DND-41 (cell line): ENCODE results near the gene NCR2.

Source experiments
- ATAC-seq: fragments of 200-7000 bp; cut with Tn5 transposase; 3 replicates; pipeline ENCODE4 v1.9.1; 2021; ENCODE audit warnings: low read depth; ENCODE audit not compliant: insufficient read depth
- DNase-seq: peaks from one replicate; pipeline ENCODE4 v3.0.0-alpha.2; 2020
- H2AFZ ChIP-seq: 2 replicates; pipeline ENCODE4 v1.6.0; 2012; ENCODE audit warnings: low read depth, low read length
- H3K27ac ChIP-seq: 2 replicates; pipeline ENCODE4 v1.5.1; 2012; ENCODE audit warnings: low read length, inconsistent platforms
- H3K27me3 ChIP-seq: fragments of 200-600 bp; sonication (generic); 2 replicates; pipeline ENCODE4 v1.6.0; 2012; ENCODE audit warnings: low read length, mild to moderate bottlenecking, inconsistent platforms; ENCODE audit not compliant: insufficient read depth, poor library complexity
- H3K36me3 ChIP-seq: 2 replicates; pipeline ENCODE4 v1.5.1; 2012; ENCODE audit warnings: low read length, inconsistent platforms; ENCODE audit not compliant: insufficient read depth
- H3K4me1 ChIP-seq: 2 replicates; pipeline ENCODE4 v1.5.1; 2012; ENCODE audit warnings: mild to moderate bottlenecking, low read length; ENCODE audit not compliant: insufficient read depth
- H3K4me2 ChIP-seq: 2 replicates; pipeline ENCODE4 v1.6.0; 2012; ENCODE audit warnings: mild to moderate bottlenecking, moderate library complexity, low read length, inconsistent platforms; ENCODE audit not compliant: insufficient read depth
- H3K4me3 ChIP-seq, 2 experiments: fragments of 200-600 bp in 1 of 2; shearing (Covaris generic) in 1 of 2; 2 replicates each; pipeline ENCODE4 v1.5.1; 2012 to 2016; ENCODE audit warnings: inconsistent platforms in 2 of 2, low read length in 2 of 2, mild to moderate bottlenecking in 2 of 2, low read depth in 1 of 2, moderate library complexity in 1 of 2
- H3K79me2 ChIP-seq: 2 replicates; pipeline ENCODE4 v1.6.0; 2012; ENCODE audit warnings: low read length, inconsistent platforms; ENCODE audit not compliant: insufficient read depth
- H3K9ac ChIP-seq: 2 replicates; pipeline ENCODE4 v1.6.0; 2012; ENCODE audit warnings: low read depth, mild to moderate bottlenecking, inconsistent platforms, low read length, moderate library complexity
- H3K9me3 ChIP-seq: 2 replicates; pipeline ENCODE4 v1.5.1; 2012; ENCODE audit warnings: low read length, moderate library complexity, mild to moderate bottlenecking, inconsistent platforms; ENCODE audit not compliant: insufficient read depth, severe bottlenecking
- H4K20me1 ChIP-seq: 2 replicates; pipeline ENCODE4 v1.6.0; 2012; ENCODE audit warnings: low read length; ENCODE audit not compliant: insufficient read depth
- EZH2 ChIP-seq: IDR thresholded peaks from 3 replicates; pipeline ENCODE4 v1.6.1; 2012; ENCODE audit warnings: borderline replicate concordance, low read depth, mild to moderate bottlenecking, moderate library complexity, low read length, inconsistent platforms; ENCODE audit not compliant: severe bottlenecking
- TF ChIP-seq, protein P1 (sequence below): IDR thresholded peaks from 2 replicates; pipeline ENCODE4 v1.5.1; 2012; ENCODE audit warnings: borderline replicate concordance, low read length, moderate library complexity, mild to moderate bottlenecking; ENCODE audit not compliant: poor library complexity, severe bottlenecking; ENCODE audit errors: extremely low read depth

The NCR2 gene

GRCh38 chr6:41371461-41371991 lies 36.1 kb downstream of the NCR2 start:
- peaks cover 9% of the 10 kb centered on the region for H3K4me1 ChIP-seq
- no peaks in the 10 kb centered on the region for H3K79me2 ChIP-seq
- no peaks in the 10 kb centered on the region for H3K9me3 ChIP-seq
- no peaks in the 10 kb centered on the region for H3K36me3 ChIP-seq
- no peak for DNase-seq
- ATAC-seq, result no peak
- no peak for TF ChIP-seq EZH2
- TF ChIP-seq, protein P1, sequence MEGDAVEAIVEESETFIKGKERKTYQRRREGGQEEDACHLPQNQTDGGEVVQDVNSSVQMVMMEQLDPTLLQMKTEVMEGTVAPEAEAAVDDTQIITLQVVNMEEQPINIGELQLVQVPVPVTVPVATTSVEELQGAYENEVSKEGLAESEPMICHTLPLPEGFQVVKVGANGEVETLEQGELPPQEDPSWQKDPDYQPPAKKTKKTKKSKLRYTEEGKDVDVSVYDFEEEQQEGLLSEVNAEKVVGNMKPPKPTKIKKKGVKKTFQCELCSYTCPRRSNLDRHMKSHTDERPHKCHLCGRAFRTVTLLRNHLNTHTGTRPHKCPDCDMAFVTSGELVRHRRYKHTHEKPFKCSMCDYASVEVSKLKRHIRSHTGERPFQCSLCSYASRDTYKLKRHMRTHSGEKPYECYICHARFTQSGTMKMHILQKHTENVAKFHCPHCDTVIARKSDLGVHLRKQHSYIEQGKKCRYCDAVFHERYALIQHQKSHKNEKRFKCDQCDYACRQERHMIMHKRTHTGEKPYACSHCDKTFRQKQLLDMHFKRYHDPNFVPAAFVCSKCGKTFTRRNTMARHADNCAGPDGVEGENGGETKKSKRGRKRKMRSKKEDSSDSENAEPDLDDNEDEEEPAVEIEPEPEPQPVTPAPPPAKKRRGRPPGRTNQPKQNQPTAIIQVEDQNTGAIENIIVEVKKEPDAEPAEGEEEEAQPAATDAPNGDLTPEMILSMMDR, result no peak
- H3K27me3 ChIP-seq, result no peaks in the 10 kb centered on the region
- H3K4me3 ChIP-seq, result no peak overlapping the region
- H3K9ac ChIP-seq, result no peak overlapping the region
- no peak overlapping the region for H3K27ac ChIP-seq
- no peak overlapping the region for H3K4me2 ChIP-seq
- no peaks in the 10 kb centered on the region for H4K20me1 ChIP-seq
- H2AFZ ChIP-seq, result no peak overlapping the region

- Histone ChIP-seq H4K20me1 (no peaks in the 10 kb centered on the region), H3K79me2 (no peaks in the 10 kb centered on the region), H3K9me3 (no peaks in the 10 kb centered on the region), H2AFZ (no peak overlapping the region), H3K27ac (no peak overlapping the region), H3K4me2 (no peak overlapping the region), H3K9ac (no peak overlapping the region), H3K4me3 (no peak overlapping the region), H3K27me3 (no peaks in the 10 kb centered on the region), H3K36me3 (no peaks in the 10 kb centered on the region), H3K4me1 (peaks cover 9% of the 10 kb centered on the region)
- ATAC-seq, result no peak
- TF ChIP-seq, protein P1, result no peak
- no peak for TF ChIP-seq EZH2
- no peak for DNase-seq
These were observed 36.8 kb downstream of the NCR2 start for GRCh38 chr6:41371992-41372831.

DNA sequence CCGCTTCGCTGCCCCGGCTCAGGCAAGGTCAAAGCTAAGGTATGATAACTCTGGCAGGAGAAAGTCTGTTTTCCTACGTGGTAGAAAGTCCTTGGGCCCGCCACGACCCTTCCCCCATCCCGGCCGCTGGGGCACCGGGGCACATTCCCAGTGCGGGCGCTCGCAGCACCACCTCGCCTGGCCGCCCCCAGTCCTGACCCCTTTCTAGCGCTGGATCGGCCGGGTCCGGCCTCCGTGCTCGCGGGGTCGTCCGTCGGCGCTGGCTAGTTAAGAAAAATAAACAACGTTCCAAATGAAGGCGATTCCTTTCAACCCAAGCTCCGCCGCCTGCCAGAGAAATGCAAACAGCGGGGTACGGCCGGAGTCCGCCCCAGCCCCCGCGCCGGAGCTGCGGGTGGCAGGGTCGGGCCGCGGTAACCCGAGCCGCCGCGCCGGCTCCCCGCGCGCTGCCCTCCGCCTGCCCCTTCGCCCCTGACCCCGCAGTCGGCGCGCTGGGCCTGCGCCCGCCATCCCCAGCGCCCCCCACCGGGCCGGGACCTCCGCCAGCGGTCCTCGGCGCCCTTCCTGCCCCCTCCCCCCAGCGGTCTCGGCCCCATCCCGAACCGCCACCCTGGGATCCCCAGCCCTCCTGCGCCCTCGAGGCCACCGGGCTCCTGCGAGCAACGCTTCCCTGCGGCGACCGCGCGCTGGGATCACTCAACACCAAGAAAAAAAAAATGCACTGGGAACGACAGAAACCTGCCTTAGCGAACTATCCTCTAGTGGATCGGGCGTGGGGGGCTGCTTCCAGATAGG lies 37.6 kb downstream of the NCR2 start:
- Histone ChIP-seq H3K79me2 (no peaks in the 10 kb centered on the region), H3K4me1 (peaks cover 9% of the 10 kb centered on the region), H3K9ac (no peak overlapping the region), H3K4me3 (no peak overlapping the region), H4K20me1 (no peaks in the 10 kb centered on the region), H2AFZ (no peak overlapping the region), H3K27me3 (no peaks in the 10 kb centered on the region), H3K27ac (no peak overlapping the region), H3K36me3 (no peaks in the 10 kb centered on the region), H3K9me3 (no peaks in the 10 kb centered on the region), H3K4me2 (no peak overlapping the region)
- ATAC-seq (no peak), DNase-seq (no peak)
- TF ChIP-seq EZH2, result no peak
- TF ChIP-seq, protein P1, result no peak
